Coronary artery (tissue), 2 donors: ENCODE data around the gene PEX14.
A peak's percentile ranks its signal among the peaks of the same experiment; 100 is the strongest.

Experiments
- DNase-seq: peaks from one replicate; pipeline ENCODE4 v3.0.0-alpha.2; 2017; ENCODE audit warnings: low spot score
- H3K27ac ChIP-seq, 2 donors: fragments of 200-600 bp; sonication (generic); one replicate each; pipeline ENCODE4 v1.5.1; 2016 to 2019
- H3K4me3 ChIP-seq: fragments of 200-600 bp; sonication (generic); 2 replicates; pipeline ENCODE4 v1.5.1; 2016; ENCODE audit warnings: mild to moderate bottlenecking, moderate library complexity
- TF ChIP-seq, protein P1 (sequence below): fragments of 200-600 bp; sonication (generic); IDR thresholded peaks from one replicate; pipeline ENCODE4 v1.5.1; 2019; ENCODE audit warnings: antibody characterized with exemption

Gene PEX14

DNA sequence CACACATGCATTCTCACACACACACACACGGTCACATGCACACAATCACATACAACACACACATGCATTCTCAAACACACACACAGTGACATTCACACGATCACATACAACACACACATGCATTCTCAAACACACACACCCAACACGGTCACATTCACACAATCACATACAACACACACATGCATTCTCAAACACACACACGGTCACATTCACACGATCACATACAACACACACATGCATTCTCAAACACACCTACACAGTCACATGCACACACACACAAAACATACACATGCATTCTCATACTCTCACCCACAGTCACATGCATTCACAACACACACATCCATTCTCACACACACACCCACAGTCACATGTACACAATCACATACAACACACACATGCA lies 186.7 kb downstream of the PEX14 start:
- no peak for DNase-seq
- H3K27ac ChIP-seq: no peak overlapping the region
- H3K4me3 ChIP-seq: no peak overlapping the region
- TF ChIP-seq, protein P1, sequence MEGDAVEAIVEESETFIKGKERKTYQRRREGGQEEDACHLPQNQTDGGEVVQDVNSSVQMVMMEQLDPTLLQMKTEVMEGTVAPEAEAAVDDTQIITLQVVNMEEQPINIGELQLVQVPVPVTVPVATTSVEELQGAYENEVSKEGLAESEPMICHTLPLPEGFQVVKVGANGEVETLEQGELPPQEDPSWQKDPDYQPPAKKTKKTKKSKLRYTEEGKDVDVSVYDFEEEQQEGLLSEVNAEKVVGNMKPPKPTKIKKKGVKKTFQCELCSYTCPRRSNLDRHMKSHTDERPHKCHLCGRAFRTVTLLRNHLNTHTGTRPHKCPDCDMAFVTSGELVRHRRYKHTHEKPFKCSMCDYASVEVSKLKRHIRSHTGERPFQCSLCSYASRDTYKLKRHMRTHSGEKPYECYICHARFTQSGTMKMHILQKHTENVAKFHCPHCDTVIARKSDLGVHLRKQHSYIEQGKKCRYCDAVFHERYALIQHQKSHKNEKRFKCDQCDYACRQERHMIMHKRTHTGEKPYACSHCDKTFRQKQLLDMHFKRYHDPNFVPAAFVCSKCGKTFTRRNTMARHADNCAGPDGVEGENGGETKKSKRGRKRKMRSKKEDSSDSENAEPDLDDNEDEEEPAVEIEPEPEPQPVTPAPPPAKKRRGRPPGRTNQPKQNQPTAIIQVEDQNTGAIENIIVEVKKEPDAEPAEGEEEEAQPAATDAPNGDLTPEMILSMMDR: no peak

DNA sequence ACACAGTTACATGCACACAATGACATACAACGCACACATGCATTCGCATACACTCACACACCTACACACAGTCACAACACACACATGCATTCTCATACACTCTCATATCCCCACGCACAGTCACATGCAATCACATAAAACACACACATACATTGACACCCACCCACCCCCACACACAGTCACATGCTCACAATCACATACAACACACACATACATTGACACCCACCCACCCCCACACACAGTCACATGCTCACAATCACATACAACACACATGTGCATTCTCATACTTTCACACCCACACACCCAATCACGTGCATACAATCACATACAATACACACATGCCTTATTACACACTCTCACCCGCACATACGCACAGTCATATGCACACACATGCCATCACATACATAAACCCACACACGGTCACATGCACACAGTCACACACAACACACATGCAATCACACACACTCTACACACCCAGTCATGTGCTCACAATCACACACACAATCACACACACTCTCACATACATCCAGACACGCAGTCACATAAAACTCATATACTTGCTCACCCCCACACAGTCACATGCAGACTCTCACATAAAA lies 187.4 kb downstream of the PEX14 start:
- H3K27ac ChIP-seq: no peak overlapping the region
- TF ChIP-seq, protein P1: no peak
- DNase-seq: no peak

DNA sequence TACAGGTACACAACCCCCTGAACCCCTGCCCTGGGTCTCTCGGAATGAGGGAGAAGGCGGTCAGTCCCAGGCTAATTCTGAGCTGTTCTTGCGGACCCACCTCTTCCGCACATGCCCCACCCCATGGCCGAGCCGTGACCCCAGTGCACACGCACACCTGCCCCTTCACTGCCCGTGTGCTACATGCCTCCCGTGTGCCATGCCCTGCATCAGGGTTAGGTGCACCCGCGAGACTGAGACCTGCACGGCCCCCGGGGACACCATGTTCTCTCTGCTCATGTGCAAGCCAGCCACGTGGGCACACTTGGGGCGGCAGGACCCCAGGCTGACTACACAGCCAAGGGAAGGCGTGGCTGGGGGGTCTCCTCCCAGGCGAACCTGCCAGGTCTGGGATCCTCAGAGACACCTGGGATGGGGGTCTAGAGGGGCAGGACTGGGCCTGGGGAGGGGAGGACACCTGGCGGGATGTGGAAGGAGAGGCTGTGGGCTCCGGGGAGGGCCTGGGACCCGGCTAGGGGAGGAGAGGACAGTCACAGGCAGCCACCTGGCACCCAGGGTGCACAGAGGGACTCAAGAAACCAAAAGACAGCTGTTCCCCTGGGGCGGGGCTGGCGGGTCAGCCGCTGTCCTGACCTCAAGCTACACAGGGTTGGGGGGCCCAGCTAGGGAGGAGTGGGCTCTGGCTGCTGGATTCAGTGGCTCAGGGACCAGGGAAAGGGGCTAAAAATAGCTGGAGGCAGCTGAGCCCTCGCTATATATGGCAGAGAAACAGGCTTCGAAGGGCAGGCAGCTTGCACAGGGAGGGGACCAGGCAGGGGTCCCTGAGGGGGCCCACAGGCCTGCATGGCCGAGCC lies 188.3 kb downstream of the PEX14 start:
- no peak for DNase-seq
- peak overlapping the region; percentile 58 for H3K4me3 ChIP-seq
- TF ChIP-seq, protein P1: no peak
- peak overlapping the region; percentile 76 to 85 for H3K27ac ChIP-seq

More for the DNA sequence above, 187.4 kb downstream of the PEX14 start:
- H3K4me3 ChIP-seq: no peak overlapping the region

DNA sequence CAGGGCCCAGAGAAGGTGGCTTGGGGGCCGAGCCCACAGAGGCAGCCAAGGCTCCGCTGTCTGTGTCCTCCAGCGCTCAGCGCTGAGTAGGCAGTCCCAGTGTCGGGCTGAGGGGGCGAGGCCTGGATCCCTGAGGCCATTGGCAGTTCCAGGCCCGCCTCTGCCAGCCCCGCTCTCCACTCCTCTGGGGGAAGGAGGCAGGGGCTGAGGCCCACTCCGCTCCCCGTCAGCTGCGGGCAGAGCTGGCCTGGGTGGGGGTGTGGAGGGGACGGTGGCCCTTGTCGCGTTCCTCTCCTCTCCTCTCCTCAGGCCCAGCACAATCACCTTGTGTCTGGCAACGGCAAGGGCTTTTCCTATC lies 188.9 kb downstream of the PEX14 start:
- Histone ChIP-seq H3K4me3 (peak overlapping the region; percentile 58), H3K27ac (peak overlapping the region; percentile 76 to 85)
- DNase-seq: peak; percentile 81
- TF ChIP-seq, protein P1: no peak

DNA sequence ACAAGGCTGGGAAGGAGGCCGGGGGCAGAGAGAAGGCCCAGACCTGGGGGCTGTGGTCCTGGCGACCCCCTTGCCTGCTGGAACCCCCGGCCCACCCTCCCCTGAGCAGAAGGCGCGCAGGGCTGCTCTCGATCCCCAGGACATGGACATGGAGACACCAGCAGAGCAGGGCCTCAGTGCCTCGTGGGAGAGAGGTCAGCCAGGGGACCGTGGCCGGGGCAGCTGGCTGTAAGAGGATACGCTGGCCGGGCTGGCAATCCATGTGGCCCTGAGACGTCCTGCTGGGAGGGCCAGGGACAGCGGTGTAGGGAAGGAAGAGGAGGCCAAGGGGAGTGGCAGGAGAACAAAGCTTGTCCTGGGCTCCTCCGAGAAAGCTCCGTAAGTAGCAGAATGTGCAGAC lies 189.5 kb downstream of the PEX14 start:
- no peak for DNase-seq
- TF ChIP-seq, protein P1: no peak
- Histone ChIP-seq H3K27ac (peak overlapping the region; percentile 76 to 85), H3K4me3 (peak overlapping the region; percentile 58)

DNA sequence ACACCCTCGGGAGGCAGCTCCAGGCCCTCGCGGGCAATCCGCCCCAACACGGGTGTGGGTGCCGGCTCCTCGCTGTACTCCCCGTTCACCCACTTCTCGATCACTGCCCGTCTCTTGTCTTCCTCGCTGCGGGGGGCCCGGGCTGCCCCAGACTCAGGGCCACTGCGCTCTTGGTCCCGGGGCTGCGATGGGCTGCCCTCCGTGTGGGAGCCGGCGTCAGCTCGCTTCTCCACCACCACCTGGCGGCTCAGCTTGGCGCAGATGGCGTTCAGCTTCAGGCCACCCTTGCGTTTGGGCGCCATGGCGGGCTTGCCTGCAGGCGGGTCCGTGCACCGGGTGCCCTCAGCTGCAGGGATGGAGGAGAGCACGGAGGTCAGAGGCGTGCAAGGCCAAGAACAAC lies 190.5 kb downstream of the PEX14 start:
- no peak for DNase-seq
- peak overlapping the region in 1 of 2 donors; percentile 85 for H3K27ac ChIP-seq
- TF ChIP-seq, protein P1: no peak
- H3K4me3 ChIP-seq: no peak overlapping the region
